SU-DHL-6 (cell line): ENCODE data around the gene ADNP2.

Experiments
- CTCF ChIP-seq: fragments of 200-600 bp; sonication (generic); IDR thresholded peaks from one replicate; pipeline ENCODE4 v1.5.1; 2017; ENCODE audit warnings: antibody characterized with exemption, mild to moderate bottlenecking, low read length, moderate library complexity; ENCODE audit not compliant: insufficient read depth, poor library complexity, severe bottlenecking
- EZH2phosphoT487 ChIP-seq: fragments of 200-600 bp; sonication (generic), shearing (Covaris generic); conservative IDR thresholded peaks from 2 replicates; pipeline ENCODE4 v1.6.1; 2018; ENCODE audit warnings: mild to moderate bottlenecking, antibody characterized with exemption, low read length, moderate library complexity, mixed read lengths

- no peak for TF ChIP-seq CTCF
- no peak for TF ChIP-seq EZH2phosphoT487
These were observed 13.0 kb upstream of the ADNP2 start for GRCh38 chr18:80096032-80096565.
